Kidney epithelial cell (primary cell): Measurements from ENCODE around the gene CABLES1. TPM values are rescaled to one million over a fixed set of nuclear protein-coding genes. Genes with fewer than 3 reads are reported as not detected.
"Not testable (repeated sequence)": the region's sequence is repeated elsewhere in the genome, so short reads cannot be mapped to it uniquely, and the experiment has no call there.

ENCODE experiments used
- DNase-seq: peaks from one replicate; pipeline ENCODE4 v3.0.0-alpha.2; 2010; ENCODE audit warnings: low read depth
- H3K27me3 ChIP-seq: 2 replicates; pipeline ENCODE4 v1.6.0; 2011; ENCODE audit warnings: low read length; ENCODE audit not compliant: control insufficient read depth, insufficient read depth
- H3K36me3 ChIP-seq: 2 replicates; pipeline ENCODE4 v1.5.1; 2011; ENCODE audit warnings: low read length; ENCODE audit not compliant: control insufficient read depth, insufficient read depth
- H3K4me3 ChIP-seq: 2 replicates; pipeline ENCODE4 v1.5.1; 2011; ENCODE audit warnings: low read depth, mild to moderate bottlenecking, control low read depth, low read length
- CTCF ChIP-seq: IDR thresholded peaks from 2 replicates; pipeline ENCODE4 v1.5.1; 2011; ENCODE audit warnings: mild to moderate bottlenecking, moderate library complexity, low read length, control low read depth, inconsistent platforms; ENCODE audit not compliant: insufficient read depth, poor library complexity, severe bottlenecking
- total RNA-seq: library from RNA; depleted of rRNA; stranded (reverse); fragments of >200 nt; gene quantifications from 2 replicates; pipeline ENCODE4 v1.2.3, GENCODE V29; 2015

The CABLES1 gene
- total RNA-seq, 1 donor from 2014 or later: 9.6 TPM

DNA sequence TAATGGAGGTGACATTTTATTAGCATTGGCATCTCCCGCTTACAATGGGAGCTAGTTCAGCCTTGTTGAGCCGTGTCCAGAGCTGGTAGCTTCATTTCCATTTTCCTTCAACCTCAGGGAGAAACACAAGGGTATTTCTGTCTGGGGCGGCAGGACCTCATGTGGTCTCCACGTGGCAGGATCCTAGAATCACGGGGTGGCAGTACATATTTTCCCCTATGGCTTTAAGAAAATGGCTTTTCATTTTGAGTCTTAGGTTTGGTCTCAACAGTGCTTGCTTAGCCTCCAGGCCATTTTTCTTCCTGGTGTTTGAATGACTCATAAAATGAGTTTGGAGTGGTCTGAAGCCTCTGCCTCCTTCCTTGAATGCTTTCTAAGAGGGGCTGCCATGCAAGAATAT is 20.3 kb downstream of the CABLES1 start:
- no peak for DNase-seq
- no peaks in the 10 kb centered on the region for H3K36me3 ChIP-seq

DNA sequence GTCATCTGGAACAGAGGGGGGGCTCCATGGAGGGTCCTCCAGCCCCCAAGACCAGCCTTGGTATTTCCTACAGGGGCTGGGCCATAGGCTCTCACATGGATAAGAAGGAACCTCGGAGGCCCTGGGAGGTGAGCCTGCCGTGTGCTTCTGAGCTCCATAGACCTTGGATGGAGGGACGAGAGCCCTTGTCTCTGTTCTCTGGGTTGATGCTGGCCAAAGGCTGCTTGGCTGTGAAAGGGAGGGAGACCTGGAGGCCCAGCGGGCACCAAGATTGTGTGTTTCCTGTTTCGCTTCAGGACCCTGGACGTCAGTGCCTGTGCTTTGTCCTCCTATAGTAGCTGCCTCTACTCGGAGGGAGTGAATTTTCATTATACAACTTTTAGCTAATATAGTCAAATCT is 20.8 kb downstream of the CABLES1 start:
- H3K4me3 ChIP-seq: no peak overlapping the region
- no peak for TF ChIP-seq CTCF
- no peaks in the 10 kb centered on the region for H3K27me3 ChIP-seq
- H3K36me3 ChIP-seq: no peaks in the 10 kb centered on the region
- DNase-seq: no peak

More for the DNA sequence above, 20.3 kb downstream of the CABLES1 start:
- no peaks in the 10 kb centered on the region for H3K27me3 ChIP-seq
- no peak overlapping the region for H3K4me3 ChIP-seq
- no peak for TF ChIP-seq CTCF

DNA sequence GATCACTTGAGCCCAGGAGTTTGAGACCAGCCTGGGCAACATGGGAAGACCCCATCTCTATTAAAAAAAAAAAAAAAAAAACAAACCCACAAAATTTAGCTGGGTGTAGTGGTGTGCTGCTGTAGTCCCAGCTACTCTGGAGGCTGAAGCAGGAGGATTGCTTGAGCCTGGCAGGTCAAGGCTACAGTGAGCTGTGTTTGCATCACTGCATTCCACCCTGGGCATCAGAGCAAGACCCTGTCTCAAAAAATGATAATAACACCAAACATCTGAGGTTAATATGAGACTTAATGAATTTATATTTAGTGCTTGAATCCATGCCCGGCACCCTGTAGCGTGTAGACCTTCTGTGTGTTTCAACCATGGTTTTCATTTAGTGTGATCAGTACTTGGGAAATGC is 22.8 kb downstream of the CABLES1 start:
- Histone ChIP-seq H3K36me3 (no peaks in the 10 kb centered on the region), H3K27me3 (no peaks in the 10 kb centered on the region), H3K4me3 (no peak overlapping the region)
- no peak for DNase-seq
- TF ChIP-seq CTCF: no peak

DNA sequence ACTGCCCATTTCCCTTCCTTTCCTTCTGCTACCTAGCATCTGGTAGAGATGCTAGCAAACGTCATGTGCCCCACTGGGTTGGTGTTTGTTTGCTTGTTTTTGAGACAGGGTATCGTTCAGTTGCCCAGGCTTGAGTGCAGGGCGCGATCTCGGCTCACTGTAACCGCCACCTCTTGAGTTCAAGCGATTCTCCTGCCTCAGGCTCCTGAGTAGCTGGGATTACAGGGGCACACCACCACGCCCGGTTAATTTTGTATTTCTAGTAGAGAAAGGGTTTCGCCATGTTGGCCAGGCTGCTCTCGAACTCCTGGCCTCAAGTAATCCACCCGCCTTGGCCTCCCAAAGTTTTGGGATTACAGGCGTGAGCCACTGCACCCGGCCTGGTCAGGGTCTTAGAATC is 23.6 kb downstream of the CABLES1 start:
- H3K36me3 ChIP-seq, H3K4me3 ChIP-seq, H3K27me3 ChIP-seq, DNase-seq: not testable (repeated sequence)

- DNase-seq: no peak
- H3K4me3 ChIP-seq: no peak overlapping the region
- TF ChIP-seq CTCF: no peak
- no peaks in the 10 kb centered on the region for H3K36me3 ChIP-seq
- no peaks in the 10 kb centered on the region for H3K27me3 ChIP-seq
Observed at GRCh38 chr18:23159344-23159743, 24.1 kb downstream of the CABLES1 start.

- H3K27me3 ChIP-seq: no peaks in the 10 kb centered on the region
- TF ChIP-seq CTCF: no peak
Observed at GRCh38 chr18:23162473-23162872, 27.2 kb downstream of the CABLES1 start.

More at GRCh38 chr18:23162473-23162872, 27.2 kb downstream of the CABLES1 start:
- no peak for DNase-seq
- Histone ChIP-seq H3K36me3 (no peaks in the 10 kb centered on the region), H3K4me3 (no peak overlapping the region)
